GM21723 (cell line): Measurements from ENCODE around the gene AANAT.

Source experiments
- ATAC-seq: cut with Tn5 transposase; IDR thresholded peaks from one replicate; pipeline ENCODE4 v1.9.1; 2021; ENCODE audit warnings: mild to moderate bottlenecking, moderate library complexity; ENCODE audit not compliant: unreplicated experiment

AANAT gene

DNA sequence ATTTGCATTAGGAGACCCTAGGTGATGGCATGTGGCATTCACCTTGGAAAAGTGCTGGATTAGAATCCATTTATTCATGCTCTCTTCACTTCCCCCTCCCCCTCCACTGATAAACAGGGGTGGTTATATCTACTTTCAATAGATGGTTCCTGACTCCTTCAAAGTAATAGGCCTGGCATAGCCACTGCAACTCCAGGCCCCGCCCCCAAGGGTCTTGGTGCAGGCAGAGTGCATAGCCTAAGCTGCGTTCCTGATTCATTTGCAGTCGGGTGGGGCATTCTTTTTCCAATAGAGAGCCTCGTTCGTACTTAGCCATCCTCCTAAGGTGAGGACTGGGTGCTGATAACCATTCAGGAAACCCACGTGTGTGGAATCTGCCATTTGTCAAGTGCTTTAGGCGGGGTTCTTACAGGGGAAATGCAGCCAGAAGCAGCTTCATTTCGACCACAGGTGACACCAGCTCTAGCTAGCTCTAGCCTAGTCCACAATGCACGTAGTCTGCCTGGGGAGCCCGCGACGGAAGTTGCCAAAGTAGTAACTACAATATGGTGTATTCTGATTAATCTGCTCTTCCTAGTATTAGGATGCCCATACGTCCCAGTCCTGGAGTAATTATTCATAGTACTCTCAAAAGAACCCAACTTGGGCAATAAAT, 25.6 kb upstream of the AANAT start:
- no peak for ATAC-seq

- ATAC-seq: no peak
Observed at GRCh38 chr17:76442341-76443338, 24.8 kb upstream of the AANAT start.

- ATAC-seq: no peak
Observed at GRCh38 chr17:76444518-76445311, 22.7 kb upstream of the AANAT start.

DNA sequence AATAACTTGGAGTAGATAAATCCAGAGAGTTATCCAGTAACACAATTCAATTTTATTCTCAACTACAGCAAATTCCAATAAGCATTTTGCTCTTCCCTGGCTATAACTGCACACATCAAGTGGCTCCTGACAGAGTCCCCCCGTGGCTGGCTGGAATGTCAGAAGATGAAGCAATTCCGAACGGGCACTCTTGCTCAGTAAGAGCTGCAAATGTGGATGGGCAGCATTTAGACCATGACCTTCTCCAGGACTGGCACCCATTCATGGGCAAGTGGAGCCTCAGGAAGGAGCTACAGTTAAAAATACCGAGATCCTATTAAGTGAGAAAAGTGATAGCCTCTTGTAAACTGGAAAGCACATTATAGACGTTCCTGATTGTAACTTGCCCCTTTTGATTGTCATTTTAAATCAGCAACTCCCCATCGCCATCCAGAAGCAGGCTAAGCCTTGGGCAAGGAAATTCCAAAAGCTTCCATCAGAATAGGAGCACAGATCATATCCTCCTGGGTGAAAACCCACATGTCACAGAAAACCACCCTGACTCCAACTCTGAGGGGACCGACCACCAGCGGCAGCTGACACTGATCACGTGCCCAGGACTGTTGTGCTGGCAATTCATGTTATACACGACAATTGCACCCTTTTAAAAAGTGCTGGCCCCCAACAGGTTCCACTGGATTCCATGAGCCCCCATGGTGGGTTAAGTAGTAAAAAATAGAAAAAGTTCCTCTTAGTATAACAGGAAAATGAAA, 21.5 kb upstream of the AANAT start:
- no peak for ATAC-seq

GRCh38 chr17:76446449-76447231, 20.8 kb upstream of the AANAT start:
- ATAC-seq: no peak

- no peak for ATAC-seq
Observed at GRCh38 chr17:76447931-76448652, 19.3 kb upstream of the AANAT start.

DNA sequence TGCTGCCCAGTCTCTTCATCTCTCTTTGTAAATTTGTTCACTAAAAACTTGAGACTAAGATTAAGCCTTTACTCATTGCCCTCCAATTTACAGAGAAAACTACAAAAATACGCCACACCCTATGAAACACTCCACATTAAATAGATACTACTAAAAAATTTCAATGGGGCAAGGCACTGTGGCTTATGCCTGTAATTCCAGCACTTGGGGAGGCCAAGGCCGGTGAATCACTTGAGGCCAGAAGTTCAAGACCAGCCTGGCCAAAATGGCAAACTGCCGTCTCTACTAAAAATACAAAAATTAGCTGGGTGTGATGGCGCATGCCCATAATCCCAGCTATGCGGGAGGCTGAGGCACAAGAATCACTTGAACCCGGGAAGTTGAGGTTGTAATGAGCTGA, 18.3 kb upstream of the AANAT start:
- no peak for ATAC-seq

DNA sequence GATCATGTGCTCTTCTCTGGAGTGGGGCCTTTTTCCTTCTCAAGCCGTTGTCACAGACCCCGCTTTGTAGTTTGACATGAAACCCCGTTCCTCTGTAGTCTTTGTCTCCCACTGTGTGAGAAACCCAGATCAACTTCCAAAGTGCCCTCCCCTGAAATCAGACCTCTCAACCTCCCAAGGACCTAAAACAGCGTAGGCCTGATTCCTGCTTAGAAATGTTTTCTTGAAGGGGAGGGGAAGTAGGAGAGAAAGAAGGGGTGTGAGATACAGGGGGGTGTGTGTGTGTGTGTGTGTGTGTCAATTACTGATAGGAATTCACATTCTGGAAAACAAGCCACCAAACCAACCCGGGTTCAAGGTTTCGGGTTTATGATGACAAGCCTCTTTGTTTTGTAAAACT, 15.9 kb upstream of the AANAT start:
- ATAC-seq: no peak

DNA sequence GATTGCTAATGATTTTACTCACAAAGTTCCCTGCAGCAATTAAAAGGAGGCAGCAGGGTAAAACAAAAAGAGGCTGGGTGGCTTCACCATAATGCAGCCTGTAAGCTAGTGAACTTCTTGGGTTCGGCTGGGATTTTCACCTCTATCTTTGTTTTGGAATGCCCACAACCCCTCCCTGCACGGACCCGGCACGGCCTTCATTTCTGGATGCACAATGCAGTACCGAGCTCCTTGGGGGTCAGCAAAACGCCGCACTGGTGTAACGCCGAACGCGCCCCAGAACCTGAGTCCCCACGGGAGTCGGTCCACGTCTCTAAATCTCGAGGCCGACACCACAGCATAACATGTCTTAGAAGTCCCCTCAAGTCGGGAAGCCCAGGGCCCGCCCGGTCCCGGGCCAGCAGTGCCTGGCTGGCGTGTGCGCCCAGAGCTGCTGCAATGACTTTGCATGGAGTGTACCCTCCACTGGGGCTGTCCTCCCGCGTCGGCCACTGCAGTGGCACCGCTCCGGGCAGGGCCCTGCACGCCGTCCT, 15.2 kb upstream of the AANAT start:
- ATAC-seq: no peak

DNA sequence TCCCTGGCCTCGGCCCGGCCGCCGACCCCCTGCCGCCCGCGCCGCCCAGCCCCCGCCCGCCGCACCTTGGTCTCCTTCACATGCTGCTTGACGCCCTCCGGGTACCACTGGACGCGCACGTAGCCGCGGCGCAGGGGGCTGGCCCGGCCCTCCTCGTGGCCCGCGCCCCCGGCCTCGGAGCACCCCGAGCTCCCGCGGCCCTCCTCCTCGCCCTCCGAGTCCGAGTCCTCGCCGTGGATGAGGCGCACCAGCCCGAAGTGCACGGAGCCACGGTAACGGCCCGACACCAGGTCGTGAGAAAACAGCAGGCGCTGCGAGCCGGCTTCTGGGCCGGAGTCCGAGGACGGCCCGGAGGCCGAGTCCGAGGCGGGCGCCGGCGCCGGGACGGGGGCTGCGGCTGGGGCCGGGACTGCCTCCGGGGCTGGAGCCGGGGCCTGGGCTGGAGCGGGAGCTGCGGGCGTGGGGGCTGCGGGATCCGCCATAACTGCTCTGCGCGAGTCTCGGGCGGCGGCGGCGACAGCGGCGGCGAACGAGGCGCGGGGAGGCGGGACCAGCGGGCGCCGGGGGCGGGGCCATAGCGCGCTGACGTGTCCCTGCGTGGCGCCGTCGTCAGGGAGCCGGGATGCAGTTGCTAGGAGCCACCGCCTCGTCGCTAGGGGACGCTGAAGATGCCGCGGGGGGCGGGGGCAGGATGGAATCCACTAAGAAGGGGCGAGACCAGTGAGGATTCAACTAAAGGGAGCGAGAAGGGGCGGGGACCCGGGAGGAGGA, 14.6 kb upstream of the AANAT start, which contains the start of gene UBE2O:
TSS of gene UBE2O (minus strand) at position 493 of the 771 bp plus-strand sequence. CDS start at position 482, 11 bp downstream.
- peak; percentile 80 for ATAC-seq

- ATAC-seq: no peak
Observed at GRCh38 chr17:76453431-76453743, 14.0 kb upstream of the AANAT start.

DNA sequence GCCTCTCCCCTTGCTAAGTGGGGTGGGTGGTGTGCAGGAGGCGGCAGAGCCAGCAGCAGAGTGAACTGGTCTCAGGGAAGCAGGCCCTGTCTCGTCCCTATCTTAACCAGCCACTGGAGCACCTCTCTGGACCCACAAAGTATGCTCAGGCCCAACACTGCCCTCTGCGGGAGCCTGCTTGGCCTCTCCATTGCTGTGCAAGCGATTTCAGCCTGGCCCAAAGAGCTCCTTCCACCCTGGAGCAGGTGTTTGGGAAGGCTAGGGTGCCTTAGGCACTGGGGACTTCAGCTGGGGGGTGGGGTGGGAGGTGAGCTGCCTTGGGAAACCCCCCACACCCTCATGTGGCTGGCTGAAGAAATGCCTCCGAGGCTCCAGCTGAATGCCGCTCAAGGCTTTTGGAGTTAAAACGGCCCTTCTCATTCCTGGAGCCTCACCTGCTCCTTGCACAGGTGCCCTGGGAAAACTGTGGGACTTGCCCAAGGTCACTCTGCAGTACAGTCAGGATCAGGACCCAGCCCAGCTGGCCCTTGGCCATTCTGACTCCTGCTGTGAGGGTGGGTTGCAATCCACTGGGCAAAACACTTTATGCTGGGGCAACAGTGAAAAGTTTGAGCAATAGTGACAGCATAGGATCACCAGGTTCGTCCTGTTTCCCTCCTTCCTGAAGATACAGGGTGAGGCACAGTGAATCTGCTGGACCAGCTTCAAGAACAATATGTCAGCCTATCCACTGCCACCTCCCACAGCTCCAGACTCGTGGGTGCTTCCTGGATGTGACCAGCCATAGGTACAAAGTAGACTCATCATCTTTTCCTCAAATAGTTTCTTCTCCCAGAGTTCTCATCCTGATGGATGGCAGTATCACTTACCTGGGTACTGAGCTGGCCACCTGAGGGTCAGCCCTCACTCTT, 8.6 kb upstream of the AANAT start:
- no peak for ATAC-seq

GRCh38 chr17:76459674-76460073, 7.7 kb upstream of the AANAT start:
- no peak for ATAC-seq

GRCh38 chr17:76461765-76462555, 5.4 kb upstream of the AANAT start:
- ATAC-seq: no peak

DNA sequence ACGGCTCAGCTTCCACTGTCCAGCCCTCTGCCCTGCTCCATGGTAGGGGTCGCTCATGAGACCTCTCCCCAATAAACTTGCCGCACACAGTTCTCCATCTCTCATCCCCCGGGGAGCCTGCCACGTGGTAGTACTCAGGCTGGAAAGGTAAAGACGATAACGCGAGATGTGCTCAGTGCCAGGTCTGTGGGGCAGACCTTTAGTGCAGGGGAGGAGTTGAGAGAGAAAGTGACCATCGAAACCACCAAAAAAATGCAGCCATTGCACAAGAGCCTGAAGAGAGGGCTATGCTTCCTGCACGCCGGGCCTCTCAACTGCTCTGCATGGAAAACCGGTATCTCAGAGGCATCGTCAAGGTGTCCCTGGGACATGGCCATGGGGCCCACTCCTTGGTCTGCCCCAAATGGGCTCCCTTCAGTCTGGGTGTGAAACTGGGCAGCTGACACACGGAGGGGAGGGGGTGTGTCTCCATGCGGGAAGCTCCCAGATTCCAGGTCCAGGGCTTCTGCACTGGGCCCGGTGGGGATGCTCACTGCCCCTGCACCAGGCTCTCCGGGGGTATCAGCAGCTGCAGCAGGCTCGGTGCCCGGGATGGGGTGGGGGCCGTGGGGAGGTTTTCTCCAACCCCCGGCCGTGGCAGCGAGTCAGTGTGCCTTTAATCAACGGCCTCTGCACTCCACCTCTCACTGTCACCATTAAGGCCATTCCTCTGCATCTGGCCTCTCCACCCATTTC, 4.7 kb upstream of the AANAT start:
- no peak for ATAC-seq

DNA sequence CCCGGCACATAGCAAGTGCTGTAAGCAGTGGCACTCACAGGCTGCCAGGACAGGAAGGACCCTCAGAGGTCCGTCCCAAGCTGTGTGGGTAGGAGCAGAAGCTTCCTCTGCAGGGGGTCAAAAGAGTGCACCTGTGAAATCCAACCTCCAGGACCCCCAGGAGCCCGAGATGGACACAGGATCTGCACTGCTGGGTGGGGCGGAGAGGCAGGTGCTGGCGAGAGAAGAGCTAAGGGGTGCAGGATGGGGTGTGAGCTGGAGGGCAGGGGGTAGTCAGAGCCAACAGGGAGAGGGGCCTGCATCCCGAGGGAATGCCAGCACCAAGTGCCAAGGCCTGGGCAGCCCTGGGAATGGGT, 650 bp upstream of the AANAT start:
- ATAC-seq: no peak
